Measurements from ENCODE around the gene SLC12A9.
"Not testable (repeated sequence)": the region's sequence is repeated elsewhere in the genome, so short reads cannot be mapped to it uniquely, and the experiment has no call there.

The SLC12A9 gene

GRCh38 chr7:100824499-100825214 is 27.9 kb upstream of the SLC12A9 start:
- peak overlapping the region; percentile 43 to 71 (median 55) for H3K4me3 ChIP-seq

DNA sequence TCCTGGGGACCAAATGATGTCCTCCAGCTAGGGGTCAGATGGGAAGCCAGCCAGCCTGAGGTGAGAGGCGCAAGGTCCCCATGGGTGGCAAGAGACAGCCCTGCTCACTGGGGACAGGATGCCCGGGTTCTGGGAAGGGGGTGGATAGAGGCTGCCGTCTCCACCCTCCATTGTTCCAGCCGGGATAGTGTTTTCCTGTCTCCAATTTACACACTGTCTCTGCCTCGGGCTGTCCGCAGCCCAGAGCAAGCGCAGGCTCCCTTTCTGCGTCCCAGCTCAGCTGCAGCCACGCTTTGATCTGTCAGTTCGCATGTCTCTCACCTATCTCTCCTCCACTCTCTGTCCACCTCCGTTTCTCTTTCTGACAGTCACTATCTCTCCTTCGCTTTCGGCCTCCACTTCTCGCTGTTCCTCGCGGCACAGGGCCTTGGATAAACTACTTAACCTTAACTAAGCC is 27.3 kb upstream of the SLC12A9 start:
- Histone ChIP-seq H3K27ac (peak overlapping the region in 20 of 21 experiments; percentile 56 to 91 (median 79)), H3K4me3 (peak overlapping the region; percentile 43 to 71 (median 55))

More at GRCh38 chr7:100824499-100825214, 27.9 kb upstream of the SLC12A9 start:
- peak overlapping the region in 17 of 21 experiments; percentile 10 to 91 (median 78) for H3K27ac ChIP-seq

GRCh38 chr7:100825751-100826513 is 26.6 kb upstream of the SLC12A9 start:
- H3K4me3 ChIP-seq, result peak overlapping the region; percentile 43 to 71 (median 55)
- H3K27ac ChIP-seq, result peak overlapping the region in 20 of 21 experiments; percentile 56 to 91 (median 78)

GRCh38 chr7:100826514-100827329 is 25.8 kb upstream of the SLC12A9 start:
- peak overlapping the region; percentile 43 to 71 (median 55) for H3K4me3 ChIP-seq
- peak overlapping the region; percentile 49 to 91 (median 78) for H3K27ac ChIP-seq

GRCh38 chr7:100827330-100828226 is 24.9 kb upstream of the SLC12A9 start, which contains the start of gene EPHB4:
Gene EPHB4, minus strand, starts transcription at chr7:100827523. Its CDS starts 493 bp downstream, at chr7:100827030.
- Histone ChIP-seq H3K27ac (peak within 1 kb of the TSS; percentile 49 to 91 (median 78)), H3K4me3 (peak within 1 kb of the TSS; percentile 43 to 71 (median 55))

GRCh38 chr7:100829150-100829716 is 23.3 kb upstream of the SLC12A9 start:
- Histone ChIP-seq H3K4me3 (no peak overlapping the region), H3K27ac (peak overlapping the region in 6 of 21 experiments; percentile 9 to 59 (median 34))

DNA sequence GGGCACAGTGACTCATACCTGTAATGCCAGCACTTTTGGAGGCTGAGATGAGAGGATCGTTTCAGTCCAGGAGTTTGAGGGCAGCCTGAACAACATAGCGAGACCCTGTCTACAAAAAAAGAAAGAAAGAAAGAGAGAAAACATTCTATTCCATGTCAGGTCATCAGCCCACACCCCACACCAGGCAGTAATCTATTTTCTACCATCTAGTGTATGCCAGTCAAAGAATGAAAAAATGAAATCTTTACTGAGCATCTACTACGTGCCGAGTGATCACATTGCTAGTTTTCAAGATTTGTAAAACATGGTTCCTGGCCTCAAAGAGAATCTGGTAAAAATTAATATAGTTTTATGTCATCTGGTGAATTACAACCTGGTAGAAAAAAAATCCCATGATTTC is 22.1 kb upstream of the SLC12A9 start:
- Histone ChIP-seq H3K27ac (no peak overlapping the region), H3K4me3 (no peak overlapping the region)

DNA sequence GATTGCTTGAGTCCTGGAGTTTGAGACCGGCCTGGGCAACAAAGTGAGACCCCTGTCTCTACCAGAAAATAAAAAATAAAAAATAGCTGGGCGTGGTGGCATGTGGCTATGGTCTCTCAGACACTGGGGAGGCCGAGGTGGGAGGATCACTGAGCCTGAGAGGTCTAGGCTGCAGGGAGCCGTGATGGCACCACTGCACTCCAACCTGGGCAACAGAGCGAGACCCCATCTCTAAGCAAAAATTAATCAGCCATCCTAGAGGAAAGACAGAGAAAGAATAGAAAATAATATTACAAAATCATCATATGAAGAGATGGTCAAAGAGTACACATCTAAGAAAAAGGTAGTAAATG is 20.3 kb upstream of the SLC12A9 start:
- Histone ChIP-seq H3K27ac (no peak overlapping the region), H3K4me3 (no peak overlapping the region)

DNA sequence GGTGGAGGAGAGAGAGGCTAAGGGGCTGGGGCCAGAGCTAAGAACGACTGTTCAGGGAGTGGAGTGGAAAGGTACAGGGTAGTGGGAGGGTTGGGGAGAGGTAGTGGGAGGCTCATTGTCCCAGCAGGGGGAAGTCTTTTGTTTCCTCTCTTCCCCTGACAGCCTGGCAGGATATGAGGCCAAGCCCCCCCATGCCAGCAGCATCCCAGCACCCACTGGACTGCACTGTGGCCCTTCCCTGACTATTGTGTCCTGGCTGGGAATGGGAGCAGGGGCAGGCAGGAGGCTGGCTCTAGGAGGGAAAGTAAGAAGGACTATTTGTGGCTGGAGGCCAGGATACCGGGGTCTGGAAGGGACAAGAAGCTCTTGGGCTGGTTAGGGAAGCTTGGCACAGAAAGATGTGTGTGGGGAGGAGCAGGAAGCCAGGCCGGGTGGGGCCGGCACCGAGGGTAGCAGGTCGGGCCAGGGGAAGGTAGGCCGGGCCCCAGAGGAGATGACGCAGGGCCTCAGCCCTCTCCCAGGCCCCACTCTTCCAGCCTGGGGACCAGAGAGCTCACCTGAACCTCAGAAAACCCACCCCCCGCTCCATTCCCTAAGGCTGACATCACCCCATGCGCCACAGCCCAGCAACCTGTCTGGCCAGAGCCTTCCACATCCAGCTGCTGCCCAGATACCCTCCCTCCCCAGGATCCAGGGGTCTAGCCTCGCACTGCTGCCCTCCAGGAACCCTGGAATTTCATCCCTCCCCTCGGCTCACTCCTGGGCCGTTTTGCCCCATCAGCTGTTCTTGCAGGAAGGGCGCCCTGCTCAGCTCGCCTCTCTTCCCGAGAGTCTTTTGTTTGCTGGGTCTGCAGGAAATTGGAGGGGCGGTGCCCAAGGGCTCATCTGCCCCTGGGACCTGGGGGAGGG is 16.4 kb upstream of the SLC12A9 start:
- peak overlapping the region in 1 of 7 experiments; percentile 36 for H3K4me3 ChIP-seq
- H3K27ac ChIP-seq, result peak overlapping the region in 20 of 21 experiments; percentile 8 to 89 (median 76)

GRCh38 chr7:100836812-100837098 is 15.8 kb upstream of the SLC12A9 start:
- Histone ChIP-seq H3K27ac (peak overlapping the region in 20 of 21 experiments; percentile 8 to 89 (median 76)), H3K4me3 (peak overlapping the region; percentile 10 to 42 (median 28))

DNA sequence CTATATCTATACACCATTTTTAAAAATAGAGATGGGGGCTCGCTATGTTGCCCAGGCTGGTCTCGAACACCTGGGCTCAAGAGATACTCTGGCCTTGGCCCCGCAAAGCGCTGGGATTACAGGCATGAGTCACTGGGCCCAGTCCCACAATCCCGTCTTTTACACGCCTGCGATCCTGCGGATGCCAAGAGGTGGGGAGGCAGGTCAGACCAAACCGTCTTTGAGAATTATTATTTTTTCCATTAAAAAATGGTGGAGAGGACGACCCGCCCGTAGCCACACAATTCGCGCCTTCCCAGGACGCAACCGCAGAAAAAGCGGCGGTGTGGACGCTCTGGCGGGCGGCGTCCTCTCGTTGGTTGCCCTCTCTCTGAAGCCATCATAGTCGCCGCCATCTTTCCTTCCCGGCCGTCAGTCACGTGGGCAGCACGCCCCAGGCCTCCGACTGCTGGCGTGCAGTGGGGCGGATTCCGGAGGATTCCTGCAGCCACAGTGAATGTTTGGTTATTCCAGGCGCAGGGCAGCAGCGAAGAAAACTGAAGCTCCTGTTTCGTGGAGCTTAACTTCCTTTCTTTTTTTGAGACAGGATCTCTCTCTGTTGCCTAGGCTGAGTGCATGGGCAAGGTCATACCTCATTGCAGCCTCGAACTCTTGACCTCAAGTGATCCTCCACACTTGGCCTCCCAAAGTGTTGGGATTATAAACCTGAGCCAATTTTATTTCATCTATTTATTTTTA is 15.2 kb upstream of the SLC12A9 start:
- H3K4me3 ChIP-seq, result peak overlapping the region; percentile 10 to 42 (median 28)
- H3K27ac ChIP-seq, result peak overlapping the region in 19 of 21 experiments; percentile 8 to 89 (median 77)

GRCh38 chr7:100839361-100839760 is 13.2 kb upstream of the SLC12A9 start:
- Histone ChIP-seq H3K4me3 (no peak overlapping the region), H3K27ac (no peak overlapping the region)

DNA sequence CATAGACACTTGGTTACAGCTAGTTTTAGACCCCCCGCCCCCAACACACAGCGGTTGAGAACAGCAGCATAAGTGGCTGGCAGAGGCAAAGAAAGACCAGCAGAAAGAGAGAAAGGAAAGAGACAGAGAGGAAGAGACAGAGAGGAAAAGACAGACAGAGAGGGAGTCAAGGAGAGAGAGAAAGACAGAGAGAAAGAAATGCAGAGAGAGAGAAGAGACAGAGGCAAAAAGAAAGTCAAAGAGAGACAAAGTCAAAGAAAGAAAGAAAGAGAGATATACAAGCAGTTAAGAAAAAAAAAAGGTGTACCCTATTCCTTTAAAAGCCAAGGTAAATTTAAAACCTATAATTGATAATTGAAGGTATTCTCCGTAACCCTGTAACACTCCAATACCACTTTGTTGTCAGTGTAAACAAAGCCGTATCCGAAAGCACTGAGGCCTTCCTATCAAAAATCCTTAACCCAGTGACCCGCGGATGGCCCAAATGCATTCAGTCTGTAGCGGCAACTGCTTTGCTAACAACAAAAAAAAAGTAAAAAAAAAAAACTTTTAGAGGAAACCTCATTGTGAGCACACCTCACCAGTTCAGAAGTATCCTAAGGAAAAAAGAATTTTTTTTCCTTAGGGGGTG is 11.9 kb upstream of the SLC12A9 start:
- Histone ChIP-seq H3K27ac (no peak overlapping the region), H3K4me3 (no peak overlapping the region)

- Histone ChIP-seq H3K27ac (no peak overlapping the region), H3K4me3 (no peak overlapping the region)
These were observed 5.2 kb upstream of the SLC12A9 start for GRCh38 chr7:100847360-100847759.

GRCh38 chr7:100854146-100854895 is 1.8 kb downstream of the SLC12A9 start:
- Histone ChIP-seq H3K4me3 (no peak overlapping the region), H3K27ac (peak overlapping the region in 3 of 21 experiments; percentile 61 to 88 (median 84))

DNA sequence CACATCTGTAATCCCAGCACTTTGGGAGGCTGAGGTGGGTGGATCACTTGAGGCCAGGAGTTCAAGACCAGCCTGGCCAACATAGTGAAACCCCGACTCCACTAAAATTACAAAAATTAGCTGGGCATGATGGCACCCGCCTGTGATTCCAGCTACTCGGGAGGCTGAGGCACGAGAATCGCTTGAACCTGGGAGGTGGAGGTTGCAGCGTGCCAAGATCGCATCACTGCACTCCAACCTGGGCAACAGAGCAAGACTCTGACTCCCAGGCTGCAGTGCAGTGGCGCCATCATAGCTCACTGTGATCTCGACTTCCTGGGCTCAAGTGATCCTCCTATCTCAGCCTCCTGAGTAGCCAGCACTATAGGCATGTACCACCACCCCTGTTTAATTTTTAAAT is 2.4 kb downstream of the SLC12A9 start:
- H3K27ac ChIP-seq, H3K4me3 ChIP-seq: not testable (repeated sequence)

Measured in skin epidermis (tissue), 12 donors.